Lower leg skin (tissue), 3 donors: ENCODE data around the gene MZB1.

Experiments used
- CTCF ChIP-seq, 3 donors: fragments of 450-650 bp; IDR thresholded peaks; one replicate each; pipeline ENCODE4 v1.5.1; 2016; ENCODE audit warnings: antibody characterized with exemption in 3 of 3, mild to moderate bottlenecking in 3 of 3, moderate library complexity in 2 of 3
- POLR2A ChIP-seq, 2 donors: fragments of 450-650 bp; IDR thresholded peaks; one replicate each; pipeline ENCODE4 v1.6.1; 2016 to 2017; ENCODE audit warnings: antibody characterized with exemption in 2 of 2, mild to moderate bottlenecking in 1 of 2, moderate library complexity in 1 of 2

DNA sequence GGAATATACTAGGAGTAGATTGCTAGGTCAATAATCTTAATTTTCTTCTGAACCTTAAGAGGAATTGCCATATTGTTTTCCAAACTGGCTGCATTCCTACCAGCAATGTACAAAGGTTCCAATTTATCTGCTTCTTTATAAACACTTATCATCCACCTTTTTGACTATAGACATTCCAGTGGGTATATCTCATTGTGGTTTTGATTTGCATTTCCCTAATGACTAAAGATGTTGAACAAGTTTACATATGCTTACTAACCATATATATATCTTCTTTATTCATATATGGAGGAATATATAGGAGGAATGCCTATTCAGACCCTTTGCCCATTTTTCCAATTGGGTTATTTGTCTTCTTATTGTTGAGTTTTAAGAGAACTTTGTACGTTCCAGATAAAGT lies 42.0 kb upstream of the MZB1 start:
- TF ChIP-seq POLR2A (IDR thresholded peaks at IDR 0.05) (no peak), CTCF (IDR thresholded peaks at IDR 0.05) (no peak)
